ENCODE results near the gene SLC34A2.

GRCh38 chr4:25713812-25714211, 58.2 kb downstream of the SLC34A2 start:
- TF ChIP-seq CTCF (IDR thresholded peaks at IDR 0.05) (no peak), POLR2A (IDR thresholded peaks at IDR 0.05) (no peak)
